ENCODE data around the gene SCN1A. TPM values are rescaled to one million over a fixed set of nuclear protein-coding genes. Genes with fewer than 3 reads are reported as not detected.
A peak's percentile ranks its signal among the peaks of the same experiment; 100 is the strongest.
"Not testable (repeated sequence)": the region's sequence is repeated elsewhere in the genome, so short reads cannot be mapped to it uniquely, and the experiment has no call there.

Gene SCN1A
- total RNA-seq, 1 donor from 2014 or later: not detected

DNA sequence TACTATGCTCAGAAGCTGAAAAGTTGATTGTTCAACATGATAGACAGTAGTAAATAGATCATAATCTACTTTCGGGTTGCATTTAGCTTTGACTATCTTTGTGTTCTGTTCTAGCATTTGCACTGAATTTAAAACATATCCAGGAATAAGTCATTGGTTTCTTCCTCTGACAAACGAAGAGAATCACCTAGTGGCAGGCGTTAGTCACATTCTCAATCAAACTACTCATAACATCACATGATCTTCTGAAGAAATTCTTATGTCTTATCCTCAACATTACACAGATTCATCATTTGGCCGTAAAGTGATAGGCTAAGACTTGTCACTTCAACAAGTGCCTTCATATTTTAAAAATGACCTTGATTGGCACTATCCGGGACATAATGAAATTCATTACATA, 110.6 kb downstream of the SCN1A start:
- TF ChIP-seq, protein P1, sequence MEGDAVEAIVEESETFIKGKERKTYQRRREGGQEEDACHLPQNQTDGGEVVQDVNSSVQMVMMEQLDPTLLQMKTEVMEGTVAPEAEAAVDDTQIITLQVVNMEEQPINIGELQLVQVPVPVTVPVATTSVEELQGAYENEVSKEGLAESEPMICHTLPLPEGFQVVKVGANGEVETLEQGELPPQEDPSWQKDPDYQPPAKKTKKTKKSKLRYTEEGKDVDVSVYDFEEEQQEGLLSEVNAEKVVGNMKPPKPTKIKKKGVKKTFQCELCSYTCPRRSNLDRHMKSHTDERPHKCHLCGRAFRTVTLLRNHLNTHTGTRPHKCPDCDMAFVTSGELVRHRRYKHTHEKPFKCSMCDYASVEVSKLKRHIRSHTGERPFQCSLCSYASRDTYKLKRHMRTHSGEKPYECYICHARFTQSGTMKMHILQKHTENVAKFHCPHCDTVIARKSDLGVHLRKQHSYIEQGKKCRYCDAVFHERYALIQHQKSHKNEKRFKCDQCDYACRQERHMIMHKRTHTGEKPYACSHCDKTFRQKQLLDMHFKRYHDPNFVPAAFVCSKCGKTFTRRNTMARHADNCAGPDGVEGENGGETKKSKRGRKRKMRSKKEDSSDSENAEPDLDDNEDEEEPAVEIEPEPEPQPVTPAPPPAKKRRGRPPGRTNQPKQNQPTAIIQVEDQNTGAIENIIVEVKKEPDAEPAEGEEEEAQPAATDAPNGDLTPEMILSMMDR (conservative IDR thresholded peaks at IDR 0.05; ENCODE audit: low read depth, low read length): peak; percentile 14
- no peak overlapping the region for H3K4me3 ChIP-seq (ENCODE audit: low read depth, low read length)
- peak; percentile 6 for DNase-seq (ENCODE audit: low read depth)

DNA sequence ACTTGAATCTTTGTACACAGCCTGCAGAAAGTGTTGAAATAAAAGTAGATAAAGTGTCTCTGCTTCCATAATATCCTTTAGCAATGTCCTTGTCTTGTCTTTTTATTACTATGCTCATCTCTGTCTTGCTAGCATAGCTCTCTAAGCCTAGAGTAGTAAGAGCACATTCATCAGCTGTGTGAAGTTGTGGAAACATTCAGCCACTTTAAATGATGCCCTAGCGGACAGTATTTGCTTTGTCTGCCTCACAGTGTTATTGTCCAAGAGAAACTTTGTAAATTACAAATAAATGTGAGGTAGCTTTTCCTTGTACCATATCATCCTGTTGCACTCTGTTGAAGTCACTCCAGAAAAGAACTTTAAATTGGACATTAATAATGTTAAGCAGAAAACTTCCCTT, 113.9 kb downstream of the SCN1A start:
- no peak for DNase-seq (ENCODE audit: low read depth)
- no peak overlapping the region for H3K4me3 ChIP-seq (ENCODE audit: low read depth, low read length)
- TF ChIP-seq, protein P1 (conservative IDR thresholded peaks at IDR 0.05; ENCODE audit: low read depth, low read length): no peak

DNA sequence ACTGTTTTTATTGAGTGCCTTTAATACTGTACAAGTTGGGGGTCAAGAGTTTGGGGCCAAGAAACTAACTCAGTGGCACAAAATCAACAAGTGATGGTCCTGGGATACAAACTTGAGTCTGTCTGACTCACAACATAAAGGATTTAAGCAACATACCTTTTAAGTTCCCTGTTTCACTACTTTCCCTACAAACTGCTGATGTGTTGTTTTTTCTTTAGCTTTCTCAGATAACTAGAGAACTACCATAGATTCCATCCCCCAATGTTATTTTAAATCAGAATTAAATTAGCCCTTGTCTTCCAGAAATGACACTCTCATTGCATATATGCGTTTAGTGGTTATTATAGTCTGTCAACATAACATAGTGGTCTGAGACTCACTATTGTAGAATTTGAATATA, 116.2 kb downstream of the SCN1A start:
- no peak for DNase-seq (ENCODE audit: low read depth)
- H3K4me3 ChIP-seq (ENCODE audit: low read depth, low read length): no peak overlapping the region
- TF ChIP-seq, protein P1 (conservative IDR thresholded peaks at IDR 0.05; ENCODE audit: low read depth, low read length): no peak

DNA sequence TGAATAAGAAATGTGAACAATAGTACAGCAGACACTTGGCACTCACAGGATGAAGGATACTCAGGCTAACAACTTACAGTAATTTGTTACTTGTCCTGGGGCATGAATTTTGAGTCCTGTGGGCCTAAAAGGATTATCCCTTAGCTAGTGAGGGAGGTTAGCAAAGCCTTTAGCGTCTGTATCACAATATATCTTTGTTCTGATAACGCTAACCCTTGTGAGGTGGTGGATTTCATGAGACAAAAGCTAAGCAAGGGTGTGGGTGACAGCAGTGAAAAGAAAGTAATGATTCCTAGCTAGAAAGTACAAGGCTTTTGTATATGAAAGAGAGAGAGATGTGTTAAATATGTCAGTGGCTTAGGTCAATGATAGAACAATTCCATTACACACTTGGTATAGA, 127.4 kb downstream of the SCN1A start:
- DNase-seq (ENCODE audit: low read depth): no peak
- H3K4me3 ChIP-seq (ENCODE audit: low read depth, low read length): no peak overlapping the region
- TF ChIP-seq, protein P1 (conservative IDR thresholded peaks at IDR 0.05; ENCODE audit: low read depth, low read length): no peak

DNA sequence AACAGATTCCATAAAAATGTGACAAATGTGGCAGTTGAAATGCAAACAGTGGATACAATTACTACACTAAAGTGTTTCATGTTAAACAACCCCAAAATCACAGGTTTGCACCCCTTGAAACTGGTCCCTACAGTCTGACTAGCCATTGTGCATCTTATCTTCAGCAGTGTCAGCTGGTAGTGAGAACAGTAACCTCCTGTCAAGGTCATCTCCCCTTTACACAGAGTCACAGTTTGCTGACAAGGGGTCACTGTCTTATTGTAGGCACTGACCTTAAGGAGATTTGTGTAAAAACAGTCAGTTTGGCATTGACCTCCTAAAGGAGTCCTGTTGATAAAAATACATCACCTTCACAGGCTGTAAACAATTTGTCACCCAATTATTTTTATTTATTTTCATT, 137.0 kb downstream of the SCN1A start:
- no peak overlapping the region for H3K4me3 ChIP-seq (ENCODE audit: low read depth, low read length)
- no peak for DNase-seq (ENCODE audit: low read depth)
- TF ChIP-seq, protein P1 (conservative IDR thresholded peaks at IDR 0.05; ENCODE audit: low read depth, low read length): no peak

DNA sequence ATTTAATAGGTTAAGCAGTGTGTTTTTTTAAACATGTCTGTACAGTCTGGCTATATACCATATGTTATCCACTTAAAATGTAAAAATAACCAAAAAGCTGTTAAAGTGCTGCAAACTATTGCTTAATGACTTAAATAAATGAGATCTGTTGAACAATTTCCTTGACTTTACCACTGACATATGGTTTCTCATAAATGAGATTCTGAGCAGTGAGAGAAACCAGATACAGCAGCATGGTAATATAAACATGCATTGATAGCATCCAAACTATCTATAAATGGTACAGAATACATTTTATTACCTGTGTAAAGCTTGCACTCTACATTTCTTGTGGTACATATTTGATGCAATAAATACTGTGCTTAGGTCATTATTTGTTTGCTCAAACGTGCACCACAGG, 138.0 kb downstream of the SCN1A start:
- TF ChIP-seq, protein P1 (conservative IDR thresholded peaks at IDR 0.05; ENCODE audit: low read depth, low read length): no peak
- no peak overlapping the region for H3K4me3 ChIP-seq (ENCODE audit: low read depth, low read length)
- no peak for DNase-seq (ENCODE audit: low read depth)

DNA sequence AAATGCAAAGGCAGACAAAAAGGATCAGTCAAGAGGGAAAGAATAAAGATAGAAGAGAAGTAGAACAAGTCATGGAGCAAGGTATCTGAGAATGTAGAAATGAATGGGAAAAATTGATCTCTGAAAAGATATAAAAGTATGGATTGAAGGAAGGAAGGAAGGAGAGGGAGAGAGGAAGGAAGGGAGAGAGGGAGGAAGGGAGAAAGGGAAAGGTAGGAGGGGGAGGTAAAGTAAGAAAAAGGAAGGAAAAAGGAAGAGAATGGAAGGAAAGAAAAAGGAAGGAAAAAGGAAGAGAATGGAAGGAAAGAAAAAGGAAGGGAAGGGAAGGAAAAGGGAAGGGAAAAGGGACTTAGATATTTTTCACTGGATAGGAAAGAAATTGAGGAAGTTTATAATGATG, 142.7 kb downstream of the SCN1A start:
- TF ChIP-seq, protein P1 (conservative IDR thresholded peaks at IDR 0.05; ENCODE audit: low read depth, low read length): no peak
- DNase-seq (ENCODE audit: low read depth): no peak
- no peak overlapping the region for H3K4me3 ChIP-seq (ENCODE audit: low read depth, low read length)

DNA sequence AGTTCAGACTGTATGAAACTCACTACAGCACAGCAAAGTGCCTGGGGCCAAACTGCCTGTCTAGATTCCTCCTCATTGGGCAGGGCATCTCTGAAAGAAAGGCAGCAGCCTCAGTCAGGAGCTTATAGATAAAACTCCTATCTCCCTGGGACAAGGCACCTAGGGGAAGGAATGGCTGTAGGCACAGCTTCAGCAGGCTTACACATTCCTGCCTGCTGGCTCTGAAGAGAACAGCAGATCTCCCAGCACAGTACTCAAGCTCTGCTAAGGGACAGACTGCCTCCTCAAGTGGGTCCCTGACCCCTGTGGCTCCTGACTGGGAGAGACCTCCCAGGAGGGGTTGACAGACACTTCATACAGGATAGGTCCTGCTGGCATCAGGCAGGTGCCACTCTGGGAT, 155.7 kb downstream of the SCN1A start:
- H3K4me3 ChIP-seq (ENCODE audit: low read depth, low read length); DNase-seq (ENCODE audit: low read depth): not testable (repeated sequence)
